Limb (tissue), 2 donors: Measurements from ENCODE around the gene SAP25.
"Not testable (repeated sequence)": the region's sequence is repeated elsewhere in the genome, so short reads cannot be mapped to it uniquely, and the experiment has no call there.

Source experiments
- DNase-seq, 2 donors: peaks; one replicate each; pipeline ENCODE4 v3.0.0-alpha.2; 2016; ENCODE audit errors: extremely low spot score in 2 of 2

Gene SAP25

DNA sequence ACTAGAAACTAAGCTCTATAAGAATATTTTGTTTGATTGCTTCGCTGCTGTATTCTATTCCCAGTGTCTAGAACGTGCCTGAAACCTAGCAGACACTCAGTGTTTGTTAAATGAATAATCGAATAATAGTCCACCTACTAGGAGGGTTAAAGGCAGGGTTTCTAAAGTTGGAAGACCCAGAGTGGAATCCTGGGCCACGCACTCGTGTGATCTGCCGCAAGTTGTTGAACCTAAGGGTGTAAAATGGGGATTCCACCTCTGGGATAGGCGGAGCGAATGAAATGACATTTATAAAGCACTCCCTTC, 35.4 kb downstream of the SAP25 start:
- no peak for DNase-seq

DNA sequence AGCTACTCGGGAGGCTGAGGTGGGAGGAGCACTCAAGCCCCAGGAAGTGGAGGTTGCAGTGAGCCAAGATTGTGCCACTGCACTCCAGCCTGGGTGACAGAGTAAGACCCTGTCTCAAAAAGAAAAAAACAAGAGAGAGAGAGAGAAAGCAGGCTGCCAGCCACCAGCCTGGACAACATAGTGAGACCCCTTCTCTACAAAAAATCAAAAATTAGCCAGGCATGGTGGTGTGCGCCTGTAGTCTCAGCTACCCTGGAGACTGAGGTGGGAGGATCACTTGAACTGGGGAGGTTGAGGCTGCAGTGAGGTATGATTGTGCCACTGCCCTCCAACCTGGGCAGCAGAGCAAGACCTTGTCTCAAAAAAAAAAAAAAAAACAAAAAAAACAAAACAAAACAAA, 37.0 kb downstream of the SAP25 start:
- DNase-seq, result not testable (repeated sequence)

DNA sequence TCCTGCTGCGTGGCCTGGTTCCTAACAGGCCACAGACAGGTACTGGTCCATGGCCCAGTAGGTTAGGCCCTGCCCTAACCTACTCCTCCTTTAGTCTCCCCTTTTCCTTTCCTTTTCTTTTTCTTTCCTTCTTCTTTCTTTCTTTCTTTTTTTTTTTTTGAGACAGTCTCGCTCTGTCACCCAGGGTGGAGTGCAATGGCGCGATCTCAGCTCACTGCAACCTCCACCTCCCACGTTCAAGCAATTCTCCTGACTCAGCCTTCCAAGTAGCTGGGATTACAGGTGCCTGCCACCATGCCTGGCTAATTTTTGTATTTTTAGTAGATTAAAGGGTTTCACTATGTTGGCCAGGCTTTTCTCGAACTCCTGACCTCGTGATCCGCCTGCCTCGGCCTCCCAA, 37.7 kb downstream of the SAP25 start:
- not testable (repeated sequence) for DNase-seq

DNA sequence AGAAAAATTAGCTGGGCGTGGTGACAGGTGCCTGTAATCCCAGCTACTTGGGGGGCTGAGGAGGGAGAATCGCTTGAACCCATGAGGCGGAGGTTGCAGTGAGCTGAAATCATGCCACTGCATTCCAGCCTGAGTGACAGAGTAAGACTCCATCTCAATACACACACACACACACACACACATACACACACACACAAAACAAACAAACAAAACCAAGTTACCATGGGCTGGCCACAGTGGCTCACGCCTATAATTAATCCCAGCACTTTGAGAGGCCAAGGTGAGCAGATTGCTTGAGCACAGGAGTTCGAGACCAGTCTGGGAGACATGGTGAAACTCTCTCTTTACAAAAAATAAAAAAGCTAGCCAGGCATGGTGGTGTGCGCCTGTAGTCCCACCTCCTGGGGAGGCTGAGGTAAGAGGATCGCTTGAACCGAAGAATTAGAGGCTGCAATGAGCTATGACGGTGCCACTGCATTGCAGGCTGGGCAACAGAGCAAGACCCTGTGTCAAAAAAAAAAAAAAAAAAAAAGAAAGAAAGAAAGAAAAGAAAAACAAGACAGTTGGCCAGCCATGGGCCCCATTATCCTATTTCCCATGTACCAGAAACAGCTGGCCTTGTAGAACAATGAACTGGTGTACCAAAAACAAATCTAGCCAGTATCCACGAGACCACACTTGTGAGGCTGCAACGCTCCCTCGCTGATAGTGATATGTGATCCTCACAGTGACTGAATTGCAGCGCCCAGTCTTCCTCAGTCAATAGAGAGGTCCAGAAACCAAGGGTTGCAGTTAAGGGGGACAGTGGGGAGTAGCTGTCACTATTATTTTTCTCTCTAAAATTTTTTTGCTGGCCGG, 41.3 kb downstream of the SAP25 start:
- no peak for DNase-seq

DNA sequence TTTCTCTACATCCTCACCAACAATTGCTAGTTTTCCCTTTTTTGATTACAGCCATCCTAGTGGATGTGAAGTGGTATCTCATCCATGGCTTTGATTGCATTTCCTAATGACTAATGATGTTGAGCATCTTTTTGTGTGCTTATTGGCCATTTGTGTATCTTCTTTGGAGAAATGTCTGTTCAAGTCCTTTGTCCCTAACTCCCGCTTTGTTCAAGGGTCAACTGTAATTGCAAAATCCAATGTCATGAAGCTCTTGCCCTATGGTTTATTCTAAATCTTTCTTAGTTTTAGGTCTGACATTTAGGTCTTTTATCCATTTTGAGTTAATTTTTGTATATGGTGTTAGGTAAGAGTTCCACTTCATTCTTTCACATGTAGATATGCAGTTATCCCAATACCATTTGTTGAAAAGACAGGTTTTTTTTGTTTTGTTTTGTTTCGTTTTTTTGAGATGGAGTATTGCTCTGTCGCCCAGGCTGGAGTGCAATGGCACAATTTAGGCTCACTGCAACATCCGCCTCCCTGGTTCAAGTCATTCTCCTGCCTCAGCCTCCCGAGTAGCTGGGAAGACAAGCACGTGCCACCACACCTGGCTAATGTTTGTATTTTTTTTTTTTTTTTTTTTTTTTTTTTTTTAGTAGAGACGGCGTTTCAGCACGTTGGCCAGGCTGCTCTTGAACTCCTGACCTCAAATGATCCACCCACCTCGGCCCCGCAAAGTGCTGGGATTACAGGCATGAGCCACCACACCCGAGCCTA, 45.4 kb downstream of the SAP25 start:
- DNase-seq, result not testable (repeated sequence)

DNA sequence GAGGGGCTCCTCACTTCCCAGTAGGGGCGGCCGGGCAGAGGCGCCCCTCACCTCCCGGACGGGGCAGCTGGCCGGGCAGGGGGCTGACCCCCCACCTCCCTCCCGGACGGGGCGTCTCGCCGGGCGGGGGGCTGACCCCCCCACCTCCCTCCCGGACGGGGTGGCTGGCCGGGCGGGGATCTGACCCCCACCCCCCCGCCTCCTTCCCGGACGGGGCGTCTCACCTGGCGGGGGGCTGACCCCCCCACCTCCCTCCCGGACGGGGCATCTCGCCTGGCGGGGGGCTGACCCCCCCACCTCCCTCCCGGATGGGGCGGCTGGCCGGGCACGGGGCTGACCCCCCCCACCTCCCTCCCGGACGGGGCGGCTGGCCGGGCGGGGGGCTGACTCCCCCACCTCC, 50.5 kb downstream of the SAP25 start:
- not testable (repeated sequence) for DNase-seq
